K562 (cell line): Measurements from ENCODE around the gene ERLEC1. TPM values are rescaled to one million over a fixed set of nuclear protein-coding genes. Genes with fewer than 3 reads are reported as not detected.

Experiments
- ATF7 ChIP-seq: fragments of 450-650 bp; IDR thresholded peaks from 2 replicates; pipeline ENCODE4 v1.7.1; 2014; ENCODE audit warnings: mild to moderate bottlenecking, moderate library complexity
- CREB5 ChIP-seq: fragments of 250-450 bp; sonication (Bioruptor Pico); IDR thresholded peaks from 2 replicates; pipeline ENCODE4 v1.5.0; 2020; ENCODE audit warnings: mild to moderate bottlenecking
- CREM ChIP-seq: IDR thresholded peaks from 2 replicates; pipeline ENCODE4 v1.6.1; 2014; ENCODE audit warnings: antibody characterized with exemption, low read depth
- DACH1 ChIP-seq: fragments of 450-650 bp; IDR thresholded peaks from 2 replicates; pipeline ENCODE4 v1.6.1; 2018; ENCODE audit not compliant: partially characterized antibody
- FIP1L1 ChIP-seq: fragments of 200-400 bp; formaldehyde crosslinking; IDR thresholded peaks from 2 replicates; pipeline ENCODE4 v1.6.1; 2018; ENCODE audit warnings: mild to moderate bottlenecking, low read depth, low read length; ENCODE audit not compliant: poor library complexity, severe bottlenecking
- FOS ChIP-seq: IDR thresholded peaks from 3 replicates; pipeline ENCODE4 v1.6.1; 2011; ENCODE audit not compliant: insufficient read length; ENCODE audit errors: extremely low read depth
- FOXJ2 ChIP-seq: fragments of 200-800 bp; sonication (Bioruptor generic); IDR thresholded peaks from 2 replicates; pipeline ENCODE4 v1.6.1; 2016; ENCODE audit warnings: missing genetic modification characterization, missing compliant biosample characterization
- FOXK1 ChIP-seq: sonication (generic); formaldehyde crosslinking; IDR thresholded peaks from 2 replicates; pipeline ENCODE4 v1.8.0; 2022; ENCODE audit warnings: missing genetic modification reagents, mild to moderate bottlenecking, borderline replicate concordance
- GATAD2B ChIP-seq: fragments of 450-650 bp; IDR thresholded peaks from 2 replicates; pipeline ENCODE4 v1.6.1; 2017; ENCODE audit warnings: mild to moderate bottlenecking, borderline replicate concordance
- MCM7 ChIP-seq, 2 experiments: fragments of 450-650 bp; IDR thresholded peaks; 2 replicates each; pipeline ENCODE4 v1.6.1; 2016 to 2018
- MITF ChIP-seq: IDR thresholded peaks from 2 replicates; pipeline ENCODE4 v1.6.1; 2014; ENCODE audit warnings: antibody characterized with exemption
- NELFE ChIP-seq: IDR thresholded peaks from 2 replicates; pipeline ENCODE4 v1.6.1; 2011; ENCODE audit warnings: mild to moderate bottlenecking; ENCODE audit not compliant: insufficient read depth, insufficient read length
- NUFIP1 ChIP-seq: fragments of 450-650 bp; IDR thresholded peaks from 2 replicates; pipeline ENCODE4 v1.6.1; 2018; ENCODE audit not compliant: partially characterized antibody
- OTX1 ChIP-seq: fragments of 450-650 bp; formaldehyde crosslinking; IDR thresholded peaks from 2 replicates; pipeline ENCODE4 v1.4.0; 2022; ENCODE audit warnings: mild to moderate bottlenecking
- PYGO2 ChIP-seq: fragments of 450-650 bp; IDR thresholded peaks from 2 replicates; pipeline ENCODE4 v1.6.1; 2016; ENCODE audit warnings: mild to moderate bottlenecking, missing genetic modification characterization, moderate library complexity, missing compliant biosample characterization
- RB1 ChIP-seq: fragments of 450-650 bp; IDR thresholded peaks from 2 replicates; pipeline ENCODE4 v1.6.1; 2017; ENCODE audit warnings: low read depth, mild to moderate bottlenecking
- RREB1 ChIP-seq: fragments of 250-450 bp; sonication (Bioruptor Pico); IDR thresholded peaks from 2 replicates; pipeline ENCODE4 v1.4.0; 2020
- ZNF133 ChIP-seq: fragments of 250-450 bp; sonication (Bioruptor Pico); IDR thresholded peaks from 2 replicates; pipeline ENCODE4 v1.4.0; 2020; ENCODE audit warnings: mild to moderate bottlenecking
- ZNF146 ChIP-seq: IDR thresholded peaks from one replicate; pipeline ENCODE4 v1.6.1; 2018; ENCODE audit warnings: missing compliant biosample characterization; ENCODE audit not compliant: unreplicated experiment
- ZNF511 ChIP-seq: sonication (generic); formaldehyde crosslinking; IDR thresholded peaks from 2 replicates; pipeline ENCODE4 v1.8.0; 2022; ENCODE audit warnings: mild to moderate bottlenecking, missing genetic modification reagents
- polyA plus RNA-seq, 8 experiments: library from polyadenylated mRNA; depleted of rRNA in 4 of 8; stranded (reverse) in 5 of 8; unstranded in 3 of 8; fragments of >200 nt; fragmentation: Nextera tagmentation in 2 of 8; fragmentation: Illumina TruSeq in 1 of 8; extraction: Ambion mirVana in 2 of 8; extraction: Trizol in 1 of 8; gene quantifications; 2 replicates each; pipeline versions ENCODE4 v1.2.1 to v1.2.3, GENCODE V29; 2011 to 2014; ENCODE audit warnings: inconsistent platforms in 1 of 8, missing spikeins in 1 of 8
- total RNA-seq, 7 experiments: library from RNA; depleted of rRNA in 6 of 7; stranded (reverse); fragments of >200 nt in 6 of 7; fragmentation: Illumina TruSeq in 2 of 7; extraction: Trizol in 2 of 7; gene quantifications; 2 replicates each; pipeline versions ENCODE4 v1.2.1 to v1.2.3, GENCODE V29; 2011 to 2021; ENCODE audit warnings: low replicate concordance in 1 of 7

ERLEC1 gene
- total and polyA plus RNA-seq, 9 of the 15 experiments (the other 6 are each of a cell fraction or from before 2014, with no cell fraction given) = 12.0 to 41.6 (median 30.6) TPM

GRCh38 chr2:53767405-53768241 lies 19.2 kb upstream of the ERLEC1 start, which contains the start of gene CHAC2 (continued):
- TF ChIP-seq ZNF146 (CRISPR knock-in tag) = peak; percentile 8
- no peak for TF ChIP-seq FOS
- TF ChIP-seq FOXK1 (CRISPR knock-in tag) = no peak
- no peak for TF ChIP-seq GATAD2B
- TF ChIP-seq FIP1L1 = no peak
- TF ChIP-seq OTX1 (CRISPR knock-in tag) = no peak
- no peak for TF ChIP-seq CREM
- no peak for TF ChIP-seq RREB1 (CRISPR knock-in tag)
- no peak for TF ChIP-seq NELFE
- TF ChIP-seq ATF7 = 0 out of 2 replicates have a peak, but pooled peaks have one; percentile 49
- no peak for TF ChIP-seq ZNF511 (CRISPR knock-in tag)
- TF ChIP-seq FOXJ2 (tag) = no peak
- no peak for TF ChIP-seq MITF
- no peak for TF ChIP-seq NUFIP1
- TF ChIP-seq RB1 = peak; percentile 60; the same call in 1 of the 2 replicates
- no peak for TF ChIP-seq DACH1
- no peak for TF ChIP-seq ZNF133 (CRISPR knock-in tag)
- TF ChIP-seq MCM7 (IDR thresholded peaks at IDR 0.05) = no peak
- TF ChIP-seq PYGO2 (tag) = no peak
- TF ChIP-seq CREB5 (CRISPR knock-in tag) = no peak
